CD4-positive, alpha-beta T cell treated with Interleukin-15 for 1 hour (primary cell): ENCODE results near the gene CPXM2.

Experiments
- DNase-seq: peaks from one replicate; pipeline ENCODE4 v3.0.0-alpha.2; 2020

The CPXM2 gene

GRCh38 chr10:123843835-123844234, 47.8 kb downstream of the CPXM2 start:
- DNase-seq = no peak

- no peak for DNase-seq
Observed at GRCh38 chr10:123842692-123843385, 48.8 kb downstream of the CPXM2 start.

GRCh38 chr10:123841560-123841959, 50.0 kb downstream of the CPXM2 start:
- no peak for DNase-seq

GRCh38 chr10:123841115-123841514, 50.5 kb downstream of the CPXM2 start:
- no peak for DNase-seq

- no peak for DNase-seq
Observed at GRCh38 chr10:123840714-123841113, 50.9 kb downstream of the CPXM2 start.

GRCh38 chr10:123838596-123839310, 52.9 kb downstream of the CPXM2 start:
- DNase-seq = no peak

- no peak for DNase-seq
Observed at GRCh38 chr10:123837756-123838155, 53.9 kb downstream of the CPXM2 start.

- no peak for DNase-seq
Observed at GRCh38 chr10:123836418-123837145, 55.0 kb downstream of the CPXM2 start.

- no peak for DNase-seq
Observed at GRCh38 chr10:123835575-123835974, 56.0 kb downstream of the CPXM2 start.

GRCh38 chr10:123833170-123833850, 58.3 kb downstream of the CPXM2 start:
- no peak for DNase-seq

GRCh38 chr10:123831259-123831658, 60.3 kb downstream of the CPXM2 start:
- no peak for DNase-seq

- DNase-seq = no peak
Observed at GRCh38 chr10:123821136-123821535, 70.5 kb downstream of the CPXM2 start.

GRCh38 chr10:123809632-123810031, 82.0 kb downstream of the CPXM2 start:
- DNase-seq = no peak

GRCh38 chr10:123808906-123809305, 82.7 kb downstream of the CPXM2 start:
- no peak for DNase-seq

- no peak for DNase-seq
Observed at GRCh38 chr10:123808286-123808685, 83.3 kb downstream of the CPXM2 start.

GRCh38 chr10:123807444-123808035, 84.1 kb downstream of the CPXM2 start:
- DNase-seq = no peak

- no peak for DNase-seq
Observed at GRCh38 chr10:123804716-123805115, 86.9 kb downstream of the CPXM2 start.

GRCh38 chr10:123800821-123801220, 90.8 kb downstream of the CPXM2 start:
- no peak for DNase-seq

GRCh38 chr10:123800289-123800688, 91.3 kb downstream of the CPXM2 start:
- DNase-seq = no peak

GRCh38 chr10:123798856-123799255, 92.8 kb downstream of the CPXM2 start:
- DNase-seq = no peak

- no peak for DNase-seq
Observed at GRCh38 chr10:123797813-123798212, 93.8 kb downstream of the CPXM2 start.

GRCh38 chr10:123796736-123797135, 94.9 kb downstream of the CPXM2 start:
- no peak for DNase-seq
